HCT116 (cell line): ENCODE measurements around the gene ADA.

ENCODE experiments used
- CEBPB ChIP-seq: IDR thresholded peaks from 2 replicates; pipeline ENCODE4 v1.6.1; 2012; ENCODE audit warnings: low read depth
- EGR1 ChIP-seq: IDR thresholded peaks from 2 replicates; pipeline ENCODE4 v1.6.1; 2012; ENCODE audit warnings: low read depth
- POLR2A ChIP-seq: IDR thresholded peaks from 2 replicates; pipeline ENCODE4 v1.7.0; 2011; ENCODE audit warnings: borderline replicate concordance; ENCODE audit not compliant: insufficient read depth, insufficient read length; ENCODE audit errors: extremely low read depth
- POLR2AphosphoS5 ChIP-seq: IDR thresholded peaks from 2 replicates; pipeline ENCODE4 v1.6.1; 2011; ENCODE audit warnings: mild to moderate bottlenecking, low read depth, low read length, moderate library complexity
- RAD21 ChIP-seq: IDR thresholded peaks from 2 replicates; pipeline ENCODE4 v1.6.1; 2012; ENCODE audit warnings: low read depth, mild to moderate bottlenecking
- SRF ChIP-seq: IDR thresholded peaks from 2 replicates; pipeline ENCODE4 v1.6.1; 2012; ENCODE audit warnings: low read depth
- ZNF274 ChIP-seq: fragments of 200-500 bp; sonication (Bioruptor generic); IDR thresholded peaks from 2 replicates; pipeline ENCODE4 v1.6.1; 2014; ENCODE audit warnings: mild to moderate bottlenecking, low read depth, low read length, inconsistent platforms
- TF ChIP-seq, protein P1 (sequence below): IDR thresholded peaks from 2 replicates; pipeline ENCODE4 v1.6.1; 2012; ENCODE audit warnings: low read depth
- TF ChIP-seq, protein P2 (sequence below), 3 experiments: fragments of 200-600 bp in 1 of 3; sonication (generic) in 1 of 3; IDR thresholded peaks in 2 of 3; conservative IDR thresholded peaks in 1 of 3; 2 replicates each; pipeline ENCODE4 v1.5.1; 2012 to 2017; ENCODE audit warnings: low read depth in 2 of 3, low read length in 2 of 3, antibody characterized with exemption in 1 of 3, borderline replicate concordance in 1 of 3, control low read depth in 1 of 3, mild to moderate bottlenecking in 1 of 3, mixed read lengths in 1 of 3, mixed run types in 1 of 3, moderate library complexity in 1 of 3; ENCODE audit not compliant: insufficient read depth in 1 of 3
- TF ChIP-seq, protein P3 (sequence below): IDR thresholded peaks from 2 replicates; pipeline ENCODE4 v1.6.1; 2012

DNA sequence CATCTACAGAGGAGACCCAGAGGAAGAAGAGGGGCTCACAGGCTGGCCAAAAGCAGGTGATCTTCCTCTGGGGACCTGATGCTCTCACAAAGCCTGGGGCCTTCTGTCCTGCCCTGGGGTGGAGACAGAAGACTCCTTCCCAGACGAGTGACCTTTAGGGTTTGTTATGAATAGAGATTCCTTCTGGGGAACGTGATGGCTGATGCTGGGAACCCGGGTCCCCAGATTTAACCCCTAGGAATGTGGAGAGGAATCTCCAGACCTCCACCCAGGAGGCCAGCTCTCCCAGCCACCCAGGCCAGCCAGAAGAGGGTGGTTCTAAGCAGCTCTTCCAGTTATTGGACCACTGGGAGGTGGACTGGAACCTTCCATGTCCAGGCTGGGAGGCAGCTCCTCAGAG, 46.9 kb upstream of the ADA start:
- TF ChIP-seq, protein P1, sequence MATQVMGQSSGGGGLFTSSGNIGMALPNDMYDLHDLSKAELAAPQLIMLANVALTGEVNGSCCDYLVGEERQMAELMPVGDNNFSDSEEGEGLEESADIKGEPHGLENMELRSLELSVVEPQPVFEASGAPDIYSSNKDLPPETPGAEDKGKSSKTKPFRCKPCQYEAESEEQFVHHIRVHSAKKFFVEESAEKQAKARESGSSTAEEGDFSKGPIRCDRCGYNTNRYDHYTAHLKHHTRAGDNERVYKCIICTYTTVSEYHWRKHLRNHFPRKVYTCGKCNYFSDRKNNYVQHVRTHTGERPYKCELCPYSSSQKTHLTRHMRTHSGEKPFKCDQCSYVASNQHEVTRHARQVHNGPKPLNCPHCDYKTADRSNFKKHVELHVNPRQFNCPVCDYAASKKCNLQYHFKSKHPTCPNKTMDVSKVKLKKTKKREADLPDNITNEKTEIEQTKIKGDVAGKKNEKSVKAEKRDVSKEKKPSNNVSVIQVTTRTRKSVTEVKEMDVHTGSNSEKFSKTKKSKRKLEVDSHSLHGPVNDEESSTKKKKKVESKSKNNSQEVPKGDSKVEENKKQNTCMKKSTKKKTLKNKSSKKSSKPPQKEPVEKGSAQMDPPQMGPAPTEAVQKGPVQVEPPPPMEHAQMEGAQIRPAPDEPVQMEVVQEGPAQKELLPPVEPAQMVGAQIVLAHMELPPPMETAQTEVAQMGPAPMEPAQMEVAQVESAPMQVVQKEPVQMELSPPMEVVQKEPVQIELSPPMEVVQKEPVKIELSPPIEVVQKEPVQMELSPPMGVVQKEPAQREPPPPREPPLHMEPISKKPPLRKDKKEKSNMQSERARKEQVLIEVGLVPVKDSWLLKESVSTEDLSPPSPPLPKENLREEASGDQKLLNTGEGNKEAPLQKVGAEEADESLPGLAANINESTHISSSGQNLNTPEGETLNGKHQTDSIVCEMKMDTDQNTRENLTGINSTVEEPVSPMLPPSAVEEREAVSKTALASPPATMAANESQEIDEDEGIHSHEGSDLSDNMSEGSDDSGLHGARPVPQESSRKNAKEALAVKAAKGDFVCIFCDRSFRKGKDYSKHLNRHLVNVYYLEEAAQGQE, result no peak
- TF ChIP-seq EGR1 (no peak), POLR2A (no peak), ZNF274 (no peak), SRF (no peak), POLR2AphosphoS5 (no peak), CEBPB (no peak), RAD21 (no peak)
- TF ChIP-seq, protein P2, sequence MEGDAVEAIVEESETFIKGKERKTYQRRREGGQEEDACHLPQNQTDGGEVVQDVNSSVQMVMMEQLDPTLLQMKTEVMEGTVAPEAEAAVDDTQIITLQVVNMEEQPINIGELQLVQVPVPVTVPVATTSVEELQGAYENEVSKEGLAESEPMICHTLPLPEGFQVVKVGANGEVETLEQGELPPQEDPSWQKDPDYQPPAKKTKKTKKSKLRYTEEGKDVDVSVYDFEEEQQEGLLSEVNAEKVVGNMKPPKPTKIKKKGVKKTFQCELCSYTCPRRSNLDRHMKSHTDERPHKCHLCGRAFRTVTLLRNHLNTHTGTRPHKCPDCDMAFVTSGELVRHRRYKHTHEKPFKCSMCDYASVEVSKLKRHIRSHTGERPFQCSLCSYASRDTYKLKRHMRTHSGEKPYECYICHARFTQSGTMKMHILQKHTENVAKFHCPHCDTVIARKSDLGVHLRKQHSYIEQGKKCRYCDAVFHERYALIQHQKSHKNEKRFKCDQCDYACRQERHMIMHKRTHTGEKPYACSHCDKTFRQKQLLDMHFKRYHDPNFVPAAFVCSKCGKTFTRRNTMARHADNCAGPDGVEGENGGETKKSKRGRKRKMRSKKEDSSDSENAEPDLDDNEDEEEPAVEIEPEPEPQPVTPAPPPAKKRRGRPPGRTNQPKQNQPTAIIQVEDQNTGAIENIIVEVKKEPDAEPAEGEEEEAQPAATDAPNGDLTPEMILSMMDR (IDR thresholded peaks at IDR 0.05 in 2 of 3, conservative IDR thresholded peaks at IDR 0.05 in 1 of 3; ENCODE audit: borderline replicate concordance in 1 of 3, insufficient read depth in 1 of 3, low read depth in 2 of 3, low read length in 2 of 3), result no peak
- TF ChIP-seq, protein P3, sequence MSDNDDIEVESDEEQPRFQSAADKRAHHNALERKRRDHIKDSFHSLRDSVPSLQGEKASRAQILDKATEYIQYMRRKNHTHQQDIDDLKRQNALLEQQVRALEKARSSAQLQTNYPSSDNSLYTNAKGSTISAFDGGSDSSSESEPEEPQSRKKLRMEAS, result no peak
